ENCODE measurements around the gene PLCXD1. TPM values are rescaled to one million over a fixed set of nuclear protein-coding genes. Genes with fewer than 3 reads are reported as not detected.

PLCXD1 gene
- total and polyA plus RNA-seq, 2 experiments from 2014 or later = 48.7 to 112 TPM

- Histone ChIP-seq H4K20me1 (replicated peaks; ENCODE audit: insufficient read depth) (no peaks in the 10 kb centered on the region), H3K79me2 (replicated peaks; ENCODE audit: insufficient read depth) (no peaks in the 10 kb centered on the region), H3F3A (replicated peaks; ENCODE audit: low read depth) (no peaks in the 10 kb centered on the region), H3K4me2 (no peak overlapping the region), H3K4me3 (no peak overlapping the region), H3K4me1 (ENCODE audit: insufficient read depth) (no peaks in the 10 kb centered on the region), H3K9me2 (ENCODE audit: insufficient read depth) (peaks cover 8% of the 10 kb centered on the region; the same call in 1 of the 2 replicates), H3K27ac (ENCODE audit: low read depth) (no peak overlapping the region), H3K27me3 (ENCODE audit: insufficient read depth) (no peaks in the 10 kb centered on the region), H3K36me3 (ENCODE audit: insufficient read depth) (no peaks in the 10 kb centered on the region), H2AFZ (no peak overlapping the region)
- Mint-ChIP-seq H3K27ac (no peak overlapping the region), H3K27me3 (ENCODE audit: insufficient read depth, low read depth, poor library complexity) (peaks cover 2% of the 10 kb centered on the region), H3K9me3 (peaks cover 44% of the 10 kb centered on the region), H3K4me1 (no peaks in the 10 kb centered on the region), H3K36me3 (ENCODE audit: low read depth) (peaks cover 29% of the 10 kb centered on the region), H3K4me3 (no peak overlapping the region)
- DNase-seq (ENCODE audit: low spot score) = no peak
- no peak for ATAC-seq
- TF ChIP-seq ZNF114 (CRISPR knock-in tag; IDR thresholded peaks at IDR 0.05) = no peak
- no peak for TF ChIP-seq NANOG (IDR thresholded peaks at IDR 0.05; ENCODE audit: borderline replicate concordance)
- TF ChIP-seq ZNF331 (CRISPR knock-in tag; IDR thresholded peaks at IDR 0.05; ENCODE audit: low read depth) = no peak
- TF ChIP-seq, protein P1, sequence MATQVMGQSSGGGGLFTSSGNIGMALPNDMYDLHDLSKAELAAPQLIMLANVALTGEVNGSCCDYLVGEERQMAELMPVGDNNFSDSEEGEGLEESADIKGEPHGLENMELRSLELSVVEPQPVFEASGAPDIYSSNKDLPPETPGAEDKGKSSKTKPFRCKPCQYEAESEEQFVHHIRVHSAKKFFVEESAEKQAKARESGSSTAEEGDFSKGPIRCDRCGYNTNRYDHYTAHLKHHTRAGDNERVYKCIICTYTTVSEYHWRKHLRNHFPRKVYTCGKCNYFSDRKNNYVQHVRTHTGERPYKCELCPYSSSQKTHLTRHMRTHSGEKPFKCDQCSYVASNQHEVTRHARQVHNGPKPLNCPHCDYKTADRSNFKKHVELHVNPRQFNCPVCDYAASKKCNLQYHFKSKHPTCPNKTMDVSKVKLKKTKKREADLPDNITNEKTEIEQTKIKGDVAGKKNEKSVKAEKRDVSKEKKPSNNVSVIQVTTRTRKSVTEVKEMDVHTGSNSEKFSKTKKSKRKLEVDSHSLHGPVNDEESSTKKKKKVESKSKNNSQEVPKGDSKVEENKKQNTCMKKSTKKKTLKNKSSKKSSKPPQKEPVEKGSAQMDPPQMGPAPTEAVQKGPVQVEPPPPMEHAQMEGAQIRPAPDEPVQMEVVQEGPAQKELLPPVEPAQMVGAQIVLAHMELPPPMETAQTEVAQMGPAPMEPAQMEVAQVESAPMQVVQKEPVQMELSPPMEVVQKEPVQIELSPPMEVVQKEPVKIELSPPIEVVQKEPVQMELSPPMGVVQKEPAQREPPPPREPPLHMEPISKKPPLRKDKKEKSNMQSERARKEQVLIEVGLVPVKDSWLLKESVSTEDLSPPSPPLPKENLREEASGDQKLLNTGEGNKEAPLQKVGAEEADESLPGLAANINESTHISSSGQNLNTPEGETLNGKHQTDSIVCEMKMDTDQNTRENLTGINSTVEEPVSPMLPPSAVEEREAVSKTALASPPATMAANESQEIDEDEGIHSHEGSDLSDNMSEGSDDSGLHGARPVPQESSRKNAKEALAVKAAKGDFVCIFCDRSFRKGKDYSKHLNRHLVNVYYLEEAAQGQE (IDR thresholded peaks at IDR 0.05; ENCODE audit: unreplicated experiment) = no peak
- no peak for TF ChIP-seq POLR2AphosphoS5 (IDR thresholded peaks at IDR 0.05; ENCODE audit: low read depth)
- no peak for TF ChIP-seq CREB1 (CRISPR knock-in tag; IDR thresholded peaks at IDR 0.05; ENCODE audit: low read depth)
- TF ChIP-seq EZH2 (IDR thresholded peaks at IDR 0.05; ENCODE audit: low read depth, unreplicated experiment) = no peak
- no peak for TF ChIP-seq EZH2phosphoT487 (IDR thresholded peaks at IDR 0.05; ENCODE audit: unreplicated experiment)
- TF ChIP-seq JUNB (IDR thresholded peaks at IDR 0.05; ENCODE audit: unreplicated experiment) = no peak
- TF ChIP-seq, protein P2, sequence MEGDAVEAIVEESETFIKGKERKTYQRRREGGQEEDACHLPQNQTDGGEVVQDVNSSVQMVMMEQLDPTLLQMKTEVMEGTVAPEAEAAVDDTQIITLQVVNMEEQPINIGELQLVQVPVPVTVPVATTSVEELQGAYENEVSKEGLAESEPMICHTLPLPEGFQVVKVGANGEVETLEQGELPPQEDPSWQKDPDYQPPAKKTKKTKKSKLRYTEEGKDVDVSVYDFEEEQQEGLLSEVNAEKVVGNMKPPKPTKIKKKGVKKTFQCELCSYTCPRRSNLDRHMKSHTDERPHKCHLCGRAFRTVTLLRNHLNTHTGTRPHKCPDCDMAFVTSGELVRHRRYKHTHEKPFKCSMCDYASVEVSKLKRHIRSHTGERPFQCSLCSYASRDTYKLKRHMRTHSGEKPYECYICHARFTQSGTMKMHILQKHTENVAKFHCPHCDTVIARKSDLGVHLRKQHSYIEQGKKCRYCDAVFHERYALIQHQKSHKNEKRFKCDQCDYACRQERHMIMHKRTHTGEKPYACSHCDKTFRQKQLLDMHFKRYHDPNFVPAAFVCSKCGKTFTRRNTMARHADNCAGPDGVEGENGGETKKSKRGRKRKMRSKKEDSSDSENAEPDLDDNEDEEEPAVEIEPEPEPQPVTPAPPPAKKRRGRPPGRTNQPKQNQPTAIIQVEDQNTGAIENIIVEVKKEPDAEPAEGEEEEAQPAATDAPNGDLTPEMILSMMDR (conservative IDR thresholded peaks at IDR 0.05; ENCODE audit: low read depth in 2 of 2) = no peak
- TF ChIP-seq ETS1 (IDR thresholded peaks at IDR 0.05) = no peak
- TF ChIP-seq, protein P3, sequence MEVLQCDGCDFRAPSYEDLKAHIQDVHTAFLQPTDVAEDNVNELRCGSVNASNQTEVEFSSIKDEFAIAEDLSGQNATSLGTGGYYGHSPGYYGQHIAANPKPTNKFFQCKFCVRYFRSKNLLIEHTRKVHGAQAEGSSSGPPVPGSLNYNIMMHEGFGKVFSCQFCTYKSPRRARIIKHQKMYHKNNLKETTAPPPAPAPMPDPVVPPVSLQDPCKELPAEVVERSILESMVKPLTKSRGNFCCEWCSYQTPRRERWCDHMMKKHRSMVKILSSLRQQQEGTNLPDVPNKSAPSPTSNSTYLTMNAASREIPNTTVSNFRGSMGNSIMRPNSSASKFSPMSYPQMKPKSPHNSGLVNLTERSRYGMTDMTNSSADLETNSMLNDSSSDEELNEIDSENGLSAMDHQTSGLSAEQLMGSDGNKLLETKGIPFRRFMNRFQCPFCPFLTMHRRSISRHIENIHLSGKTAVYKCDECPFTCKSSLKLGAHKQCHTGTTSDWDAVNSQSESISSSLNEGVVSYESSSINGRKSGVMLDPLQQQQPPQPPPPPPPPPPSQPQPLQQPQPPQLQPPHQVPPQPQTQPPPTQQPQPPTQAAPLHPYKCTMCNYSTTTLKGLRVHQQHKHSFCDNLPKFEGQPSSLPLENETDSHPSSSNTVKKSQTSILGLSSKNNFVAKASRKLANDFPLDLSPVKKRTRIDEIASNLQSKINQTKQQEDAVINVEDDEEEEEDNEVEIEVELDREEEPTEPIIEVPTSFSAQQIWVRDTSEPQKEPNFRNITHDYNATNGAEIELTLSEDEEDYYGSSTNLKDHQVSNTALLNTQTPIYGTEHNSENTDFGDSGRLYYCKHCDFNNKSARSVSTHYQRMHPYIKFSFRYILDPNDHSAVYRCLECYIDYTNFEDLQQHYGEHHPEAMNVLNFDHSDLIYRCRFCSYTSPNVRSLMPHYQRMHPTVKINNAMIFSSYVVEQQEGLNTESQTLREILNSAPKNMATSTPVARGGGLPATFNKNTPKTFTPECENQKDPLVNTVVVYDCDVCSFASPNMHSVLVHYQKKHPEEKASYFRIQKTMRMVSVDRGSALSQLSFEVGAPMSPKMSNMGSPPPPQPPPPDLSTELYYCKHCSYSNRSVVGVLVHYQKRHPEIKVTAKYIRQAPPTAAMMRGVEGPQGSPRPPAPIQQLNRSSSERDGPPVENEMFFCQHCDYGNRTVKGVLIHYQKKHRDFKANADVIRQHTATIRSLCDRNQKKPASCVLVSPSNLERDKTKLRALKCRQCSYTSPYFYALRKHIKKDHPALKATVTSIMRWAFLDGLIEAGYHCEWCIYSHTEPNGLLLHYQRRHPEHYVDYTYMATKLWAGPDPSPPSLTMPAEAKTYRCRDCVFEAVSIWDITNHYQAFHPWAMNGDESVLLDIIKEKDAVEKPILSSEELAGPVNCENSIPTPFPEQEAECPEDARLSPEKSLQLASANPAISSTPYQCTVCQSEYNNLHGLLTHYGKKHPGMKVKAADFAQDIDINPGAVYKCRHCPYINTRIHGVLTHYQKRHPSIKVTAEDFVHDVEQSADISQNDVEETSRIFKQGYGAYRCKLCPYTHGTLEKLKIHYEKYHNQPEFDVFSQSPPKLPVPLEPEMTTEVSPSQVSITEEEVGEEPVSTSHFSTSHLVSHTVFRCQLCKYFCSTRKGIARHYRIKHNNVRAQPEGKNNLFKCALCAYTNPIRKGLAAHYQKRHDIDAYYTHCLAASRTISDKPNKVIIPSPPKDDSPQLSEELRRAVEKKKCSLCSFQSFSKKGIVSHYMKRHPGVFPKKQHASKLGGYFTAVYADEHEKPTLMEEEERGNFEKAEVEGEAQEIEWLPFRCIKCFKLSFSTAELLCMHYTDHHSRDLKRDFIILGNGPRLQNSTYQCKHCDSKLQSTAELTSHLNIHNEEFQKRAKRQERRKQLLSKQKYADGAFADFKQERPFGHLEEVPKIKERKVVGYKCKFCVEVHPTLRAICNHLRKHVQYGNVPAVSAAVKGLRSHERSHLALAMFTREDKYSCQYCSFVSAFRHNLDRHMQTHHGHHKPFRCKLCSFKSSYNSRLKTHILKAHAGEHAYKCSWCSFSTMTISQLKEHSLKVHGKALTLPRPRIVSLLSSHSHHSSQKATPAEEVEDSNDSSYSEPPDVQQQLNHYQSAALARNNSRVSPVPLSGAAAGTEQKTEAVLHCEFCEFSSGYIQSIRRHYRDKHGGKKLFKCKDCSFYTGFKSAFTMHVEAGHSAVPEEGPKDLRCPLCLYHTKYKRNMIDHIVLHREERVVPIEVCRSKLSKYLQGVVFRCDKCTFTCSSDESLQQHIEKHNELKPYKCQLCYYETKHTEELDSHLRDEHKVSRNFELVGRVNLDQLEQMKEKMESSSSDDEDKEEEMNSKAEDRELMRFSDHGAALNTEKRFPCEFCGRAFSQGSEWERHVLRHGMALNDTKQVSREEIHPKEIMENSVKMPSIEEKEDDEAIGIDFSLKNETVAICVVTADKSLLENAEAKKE (CRISPR knock-in tag; IDR thresholded peaks at IDR 0.05) = no peak
- no peak for TF ChIP-seq STAT1 (IDR thresholded peaks at IDR 0.05; ENCODE audit: unreplicated experiment)
Measured at GRCh38 chrX:250965-251364, 30.2 kb upstream of the PLCXD1 start.
